ENCODE measurements around the gene PCNX1. TPM values are rescaled to one million over a fixed set of nuclear protein-coding genes. Genes with fewer than 3 reads are reported as not detected.

PCNX1 gene
- total RNA-seq, 1 experiment from 2014 or later, result 48.0 TPM

DNA sequence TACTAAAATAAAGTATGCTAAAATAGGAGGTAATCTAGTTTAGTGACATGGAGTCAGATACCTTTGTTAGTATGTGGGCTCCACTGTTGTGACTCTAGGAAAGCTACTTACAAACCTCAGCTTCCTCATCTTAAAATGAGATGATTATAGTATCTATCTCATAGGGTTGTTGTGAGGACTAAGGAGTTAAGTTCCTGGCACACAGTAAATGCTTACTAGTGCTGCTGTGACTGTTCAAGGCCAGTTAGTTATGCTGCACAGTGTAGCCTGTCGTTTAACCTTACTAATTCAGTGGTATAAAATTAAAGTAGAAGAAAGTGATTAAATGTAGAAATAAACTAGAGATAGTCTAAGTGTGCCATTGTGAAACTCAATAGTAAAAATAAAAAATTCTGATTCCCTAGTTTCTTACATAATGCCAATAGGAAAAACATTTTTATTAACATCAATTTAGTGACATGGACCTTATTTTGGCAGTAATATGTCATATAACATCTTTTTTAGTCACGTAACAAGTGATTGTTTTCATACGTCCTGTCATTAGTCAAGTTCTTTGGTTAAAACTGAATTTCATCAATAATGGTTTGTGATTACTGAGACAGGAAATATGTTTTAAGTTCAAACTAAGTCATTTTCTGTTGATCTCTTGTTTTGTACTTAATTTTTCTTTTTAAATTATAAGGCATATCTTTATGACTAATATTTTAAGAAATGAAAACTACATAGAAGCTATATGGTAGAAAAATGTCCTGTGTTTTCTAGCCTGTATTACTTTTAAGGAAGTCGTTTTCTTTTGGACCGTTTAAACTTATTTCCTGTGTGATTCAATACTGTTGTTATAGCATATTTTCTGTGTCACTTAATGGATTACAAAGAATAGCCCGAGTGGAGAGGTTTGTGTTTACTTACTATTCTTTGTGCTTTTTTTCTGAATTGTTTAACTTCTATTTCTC is 74.0 kb downstream of the PCNX1 start:
- no peaks in the 10 kb centered on the region for H3K27me3 ChIP-seq (ENCODE audit: insufficient read depth, low read length)
- no peak overlapping the region for H3K56ac ChIP-seq (ENCODE audit: insufficient read length, low read depth, low read length)
- no peak overlapping the region for H2BK20ac ChIP-seq (ENCODE audit: low read depth, low read length, poor library complexity, severe bottlenecking)
- H4K91ac ChIP-seq (ENCODE audit: insufficient read length, low read depth, low read length), result no peak overlapping the region
- H2BK5ac ChIP-seq (ENCODE audit: insufficient read length, low read length), result no peak overlapping the region
- Mint-ChIP-seq H3K36me3 (ENCODE audit: insufficient read depth in 1 of 3, low read depth in 3 of 3) (peaks cover 19 to 28% (median 22%) of the 10 kb centered on the region in 3 experiments; a peak in 6 of 7 replicates), H3K4me1 (peaks cover 0 to 6% of the 10 kb centered on the region in 2 experiments; a peak in 2 of 4 replicates), H3K4me3 (no peak overlapping the region), H3K9me3 (no peaks in the 10 kb centered on the region), H3K27me3 (ENCODE audit: low read depth) (no peaks in the 10 kb centered on the region), H3K27ac (no peak overlapping the region)
- H4K20me1 ChIP-seq (ENCODE audit: control insufficient read depth, insufficient read depth, insufficient read length), result no peaks in the 10 kb centered on the region
- no CpG with 5 or more reads among the region's 6 CpGs for WGBS (ENCODE audit: extremely low coverage, insufficient read length, low lambda C conversion rate)
- H4K8ac ChIP-seq (replicated peaks; ENCODE audit: insufficient read length, low read depth, low read length), result no peak overlapping the region
- no peak for DNase-seq
- H3K9ac ChIP-seq (ENCODE audit: extremely low read depth, insufficient read length, low read length), result no peak overlapping the region
- no peak overlapping the region for H2BK12ac ChIP-seq (ENCODE audit: insufficient read length, low read depth, low read length)
- H3K18ac ChIP-seq (ENCODE audit: insufficient read length, low read depth, low read length), result no peak overlapping the region
- H3K4me2 ChIP-seq (ENCODE audit: insufficient read depth, insufficient read length, low read length), result no peak overlapping the region
- no peak overlapping the region for H3K14ac ChIP-seq (ENCODE audit: insufficient read depth, low read length)
- no peak overlapping the region for H3T11ph ChIP-seq (ENCODE audit: low read length)
- no peaks in the 10 kb centered on the region for H3K4me1 ChIP-seq (ENCODE audit: insufficient read depth, low read length)
- no peak overlapping the region for H2AFZ ChIP-seq (ENCODE audit: low read length)
- H3K23ac ChIP-seq (ENCODE audit: insufficient read length, low read depth, low read length), result no peak overlapping the region
- no peaks in the 10 kb centered on the region for H3K23me2 ChIP-seq (ENCODE audit: insufficient read length, low read depth, low read length, poor library complexity, severe bottlenecking)
- H2BK120ac ChIP-seq (ENCODE audit: low read depth, low read length, poor library complexity, severe bottlenecking), result no peak overlapping the region
- no peak overlapping the region for H3K4ac ChIP-seq (ENCODE audit: low read depth, low read length)
- H3K79me2 ChIP-seq (ENCODE audit: insufficient read depth, low read length), result no peaks in the 10 kb centered on the region
- no peak overlapping the region for H2BK15ac ChIP-seq (ENCODE audit: low read depth, low read length)
- H3K79me1 ChIP-seq (ENCODE audit: insufficient read depth, low read depth, low read length, poor library complexity, severe bottlenecking), result peaks cover 4% of the 10 kb centered on the region
- H4K5ac ChIP-seq (ENCODE audit: insufficient read length, low read depth, low read length), result no peak overlapping the region
- H3K9me3 ChIP-seq (ENCODE audit: control insufficient read depth, low read depth, low read length), result no peaks in the 10 kb centered on the region
- H3K27ac ChIP-seq (ENCODE audit: insufficient read length, low read depth, low read length), result no peak overlapping the region
- TF ChIP-seq, protein P1, sequence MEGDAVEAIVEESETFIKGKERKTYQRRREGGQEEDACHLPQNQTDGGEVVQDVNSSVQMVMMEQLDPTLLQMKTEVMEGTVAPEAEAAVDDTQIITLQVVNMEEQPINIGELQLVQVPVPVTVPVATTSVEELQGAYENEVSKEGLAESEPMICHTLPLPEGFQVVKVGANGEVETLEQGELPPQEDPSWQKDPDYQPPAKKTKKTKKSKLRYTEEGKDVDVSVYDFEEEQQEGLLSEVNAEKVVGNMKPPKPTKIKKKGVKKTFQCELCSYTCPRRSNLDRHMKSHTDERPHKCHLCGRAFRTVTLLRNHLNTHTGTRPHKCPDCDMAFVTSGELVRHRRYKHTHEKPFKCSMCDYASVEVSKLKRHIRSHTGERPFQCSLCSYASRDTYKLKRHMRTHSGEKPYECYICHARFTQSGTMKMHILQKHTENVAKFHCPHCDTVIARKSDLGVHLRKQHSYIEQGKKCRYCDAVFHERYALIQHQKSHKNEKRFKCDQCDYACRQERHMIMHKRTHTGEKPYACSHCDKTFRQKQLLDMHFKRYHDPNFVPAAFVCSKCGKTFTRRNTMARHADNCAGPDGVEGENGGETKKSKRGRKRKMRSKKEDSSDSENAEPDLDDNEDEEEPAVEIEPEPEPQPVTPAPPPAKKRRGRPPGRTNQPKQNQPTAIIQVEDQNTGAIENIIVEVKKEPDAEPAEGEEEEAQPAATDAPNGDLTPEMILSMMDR (conservative IDR thresholded peaks at IDR 0.05), result no peak
- no peak overlapping the region for H2AK5ac ChIP-seq (ENCODE audit: insufficient read length, low read length)

Measured in H9 (cell line).